Measurements from ENCODE around the gene FRMD8. TPM values are rescaled to one million over a fixed set of nuclear protein-coding genes. Genes with fewer than 3 reads are reported as not detected.

The FRMD8 gene
- total and polyA plus RNA-seq, 2 of the 8 experiments (the other 6 are each of a cell fraction or from before 2014, with no cell fraction given) = 15.0 to 19.2 TPM

DNA sequence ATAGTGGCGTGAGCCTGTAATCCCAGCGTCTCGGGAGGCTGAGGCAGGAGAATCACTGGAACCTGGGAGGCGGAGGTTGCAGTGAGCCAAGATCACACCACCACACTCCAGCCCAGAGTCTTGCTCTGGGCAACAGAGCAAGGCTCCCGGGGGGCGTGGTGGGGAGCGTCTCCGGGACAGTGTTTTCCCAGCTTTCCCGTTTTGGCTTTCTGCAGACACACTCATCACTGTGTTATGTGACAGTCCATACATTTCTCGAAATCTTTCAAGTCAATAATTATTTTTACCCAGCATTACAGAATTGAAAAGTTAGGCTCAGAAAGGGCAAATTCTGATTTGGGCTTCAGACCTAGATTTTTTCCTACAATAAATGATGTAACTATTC, 67.9 kb downstream of the FRMD8 start:
- Histone ChIP-seq H3K27ac (ENCODE audit: low read depth, low read length) (no peak overlapping the region), H2BK120ac (replicated peaks; ENCODE audit: low read depth, low read length) (no peak overlapping the region)

More for the DNA sequence above, 67.9 kb downstream of the FRMD8 start:
- no peak overlapping the region for H3K14ac ChIP-seq (ENCODE audit: insufficient read length)
- peaks cover 20 to 54% (median 48%) of the 10 kb centered on the region in 4 experiments for H3K27me3 ChIP-seq (replicated peaks in 1 of 4; ENCODE audit: control insufficient read depth in 3 of 4, extremely low read depth in 1 of 4, insufficient read depth in 3 of 4, low read length in 3 of 4)
- TF ChIP-seq FOSL1 (IDR thresholded peaks at IDR 0.05; ENCODE audit: insufficient read depth, low read depth, low read length) = no peak
- TF ChIP-seq NRF1 (IDR thresholded peaks at IDR 0.05; ENCODE audit: low read depth, low read length) = no peak
- no peak for TF ChIP-seq GTF2F1 (IDR thresholded peaks at IDR 0.05; ENCODE audit: borderline replicate concordance, low read depth, low read length)
- no peak for TF ChIP-seq KDM1A (IDR thresholded peaks at IDR 0.05; ENCODE audit: borderline replicate concordance, low read length)
- no peak for TF ChIP-seq CBX8 (IDR thresholded peaks at IDR 0.05; ENCODE audit: borderline replicate concordance, low read depth, low read length)
- no peak for TF ChIP-seq CHD1 (IDR thresholded peaks at IDR 0.05; ENCODE audit: low read depth, low read length)
- TF ChIP-seq, protein P1, sequence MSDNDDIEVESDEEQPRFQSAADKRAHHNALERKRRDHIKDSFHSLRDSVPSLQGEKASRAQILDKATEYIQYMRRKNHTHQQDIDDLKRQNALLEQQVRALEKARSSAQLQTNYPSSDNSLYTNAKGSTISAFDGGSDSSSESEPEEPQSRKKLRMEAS (IDR thresholded peaks at IDR 0.05) = no peak
- TF ChIP-seq ASH2L (IDR thresholded peaks at IDR 0.05; ENCODE audit: low read length) = no peak
- TF ChIP-seq BRCA1 (IDR thresholded peaks at IDR 0.05; ENCODE audit: low read depth, low read length) = no peak
- no peak for TF ChIP-seq SUZ12 (IDR thresholded peaks at IDR 0.05; ENCODE audit: low read length)
- no peak for TF ChIP-seq SP2 (IDR thresholded peaks at IDR 0.05; ENCODE audit: low read length)
- TF ChIP-seq NANOG (IDR thresholded peaks at IDR 0.05; ENCODE audit: insufficient read depth, low read depth, low read length, poor library complexity, severe bottlenecking) = no peak
- TF ChIP-seq HDAC2 (IDR thresholded peaks at IDR 0.05; ENCODE audit: borderline replicate concordance in 1 of 2, low read depth in 2 of 2, low read length in 2 of 2) = no peak
- peaks cover 0 to 2% of the 10 kb centered on the region in 2 experiments for H4K20me1 ChIP-seq (replicated peaks in 1 of 2; ENCODE audit: control insufficient read depth in 1 of 2, insufficient read depth in 2 of 2, low read length in 2 of 2)
- no peak overlapping the region for H4K5ac ChIP-seq (ENCODE audit: insufficient read length, low read depth, low read length)
- peaks cover 4% of the 10 kb centered on the region; the same call in 1 of the 2 replicates for H3K23me2 ChIP-seq (ENCODE audit: low read depth, low read length)
- no peak overlapping the region for H2BK15ac ChIP-seq (ENCODE audit: low read length)
- ChIA-PET CTCF (ENCODE audit: partially characterized antibody) (interaction anchor here (0.7 to 1.8 kb wide), 4 partner anchors 14 to 39 kb away, joined by 3 to 8 read pairs (median 4); no protein-coding TSS in a partner anchor), POLR2A (ENCODE audit: partially characterized antibody) (interaction anchor here (0.6 to 3.6 kb wide), 3 partner anchors 12 to 45 kb away, joined by 5 to 26 read pairs (median 6); partner anchors contain the start of genes MALAT1 and NEAT1)
- no peak overlapping the region for H4K91ac ChIP-seq (replicated peaks; ENCODE audit: insufficient read length, low read length)
- WGBS, 2 experiments (ENCODE audit: extremely low coverage in 1 of 2, insufficient coverage in 1 of 2, insufficient read length in 1 of 2, insufficient replicate concordance in 2 of 2, low coverage in 1 of 2, low lambda C conversion rate in 2 of 2, missing lambda C conversion rate in 1 of 2) = 91% methylated on average over 10 of the region's 10 CpGs; no CpG with 5 or more reads in 1 of the 2 experiments
- H3K4me1 ChIP-seq (replicated peaks in 1 of 4; ENCODE audit: control insufficient read depth in 3 of 4, insufficient read depth in 4 of 4, low read length in 3 of 4) = peaks cover 2 to 8% (median 3%) of the 10 kb centered on the region in 4 experiments; a peak in 6 of 7 replicates
- H3K4me2 ChIP-seq (ENCODE audit: insufficient read depth in 1 of 2, low read depth in 2 of 2, low read length in 2 of 2) = peak overlapping the region; percentile 74 to 80; a peak in 3 of 4 replicates
- no peak overlapping the region for H2AFZ ChIP-seq (ENCODE audit: low read length)
- no peak overlapping the region for H2BK20ac ChIP-seq (ENCODE audit: low read length)
- DNase-seq (ENCODE audit: low read depth in 1 of 2, low spot score in 2 of 2) (no peak), FAIRE-seq (no peak)
- H3K56ac ChIP-seq (replicated peaks; ENCODE audit: insufficient read length, low read depth, low read length) = no peak overlapping the region
- no peak overlapping the region for H3K23ac ChIP-seq (ENCODE audit: insufficient read length)
- H3K9ac ChIP-seq (replicated peaks in 1 of 4; ENCODE audit: extremely low read depth in 1 of 4, low read depth in 3 of 4, low read length in 3 of 4) = no peak overlapping the region
- no peak overlapping the region for H3K18ac ChIP-seq (ENCODE audit: extremely low read depth, low read length)
- no peak overlapping the region for H2AK5ac ChIP-seq (ENCODE audit: low read depth, low read length)
- peak overlapping the region in 1 of 4 experiments; percentile 59; a peak in 2 of 8 replicates for H3K4me3 ChIP-seq (ENCODE audit: extremely low read depth in 1 of 4, insufficient read depth in 2 of 4, low read depth in 3 of 4, low read length in 4 of 4)
- no peaks in the 10 kb centered on the region for H3K79me2 ChIP-seq (ENCODE audit: control insufficient read depth in 1 of 2, insufficient read depth in 2 of 2, low read length in 2 of 2)
- H2BK12ac ChIP-seq (ENCODE audit: low read depth, low read length) = no peak overlapping the region
- peaks cover 0 to 6% of the 10 kb centered on the region in 2 experiments; a peak in 1 of 4 replicates for H3K9me3 ChIP-seq (ENCODE audit: insufficient read depth in 2 of 2, low read depth in 1 of 2, low read length in 1 of 2)
- no peak overlapping the region for H3K4ac ChIP-seq (replicated peaks; ENCODE audit: insufficient read length, low read depth, low read length)
- H3K79me1 ChIP-seq (ENCODE audit: low read depth, low read length) = no peaks in the 10 kb centered on the region
- H2BK5ac ChIP-seq (ENCODE audit: low read depth, low read length) = no peak overlapping the region
- no peaks in the 10 kb centered on the region for H3K36me3 ChIP-seq (ENCODE audit: control insufficient read depth in 2 of 4, insufficient read depth in 4 of 4, low read length in 3 of 4)
- H4K8ac ChIP-seq (ENCODE audit: extremely low read depth, insufficient read depth, low read length) = no peak overlapping the region

Data from H1 (cell line).